Activated CD8-positive, alpha-beta memory T cell treated with anti-CD3 and anti-CD28 coated beads for 1 hour (primary cell): ENCODE measurements around the gene ACTN4.
"Not testable (repeated sequence)": the region's sequence is repeated elsewhere in the genome, so short reads cannot be mapped to it uniquely, and the experiment has no call there.

Experiments
- DNase-seq, 2 donors: peaks; one replicate each; pipeline ENCODE4 v3.0.0-alpha.2; 2020; ENCODE audit warnings: low read depth in 1 of 2; ENCODE audit errors: extremely low read depth in 1 of 2

ACTN4 gene

DNA sequence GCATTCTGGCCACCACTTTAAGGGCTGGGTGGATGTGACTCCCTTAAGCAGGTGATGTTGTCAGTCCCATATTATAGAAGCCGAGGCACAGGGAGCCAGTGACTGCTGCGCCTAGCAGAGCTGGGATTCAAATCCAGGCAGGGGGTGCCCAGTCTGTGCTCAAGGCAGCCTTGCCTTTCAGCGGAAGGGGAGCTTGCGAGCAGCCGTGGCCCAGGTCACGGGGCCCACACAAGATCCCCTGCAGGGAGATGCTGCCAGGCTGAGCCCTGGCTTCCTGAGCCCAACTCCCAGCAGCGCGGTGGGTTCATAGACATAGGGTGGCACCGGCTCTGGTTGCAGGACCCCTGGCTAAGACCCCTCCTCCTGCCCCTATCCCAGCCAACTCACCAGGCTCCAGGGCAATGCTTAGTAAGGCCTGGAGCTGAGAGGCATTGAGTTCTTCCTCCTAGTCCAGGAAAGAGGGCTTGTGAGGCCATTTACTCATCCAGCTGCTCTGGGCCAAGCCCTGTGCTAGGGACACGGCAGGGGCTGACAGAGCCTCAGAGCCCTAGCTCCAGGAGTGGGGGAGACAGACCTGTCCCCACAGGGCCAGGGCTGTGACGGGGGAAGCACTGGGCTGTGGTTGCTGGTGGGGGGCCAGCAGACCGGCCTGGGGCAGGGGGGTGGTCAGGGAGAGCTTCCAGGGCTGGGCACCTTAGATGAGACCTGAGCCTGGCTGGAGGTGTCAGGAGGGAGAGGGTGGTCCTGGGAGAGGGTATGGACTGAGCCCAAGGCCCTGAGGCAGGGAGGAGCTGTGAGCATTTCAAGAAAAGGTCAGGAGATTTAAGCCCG, 87.2 kb downstream of the ACTN4 start:
- no peak for DNase-seq

DNA sequence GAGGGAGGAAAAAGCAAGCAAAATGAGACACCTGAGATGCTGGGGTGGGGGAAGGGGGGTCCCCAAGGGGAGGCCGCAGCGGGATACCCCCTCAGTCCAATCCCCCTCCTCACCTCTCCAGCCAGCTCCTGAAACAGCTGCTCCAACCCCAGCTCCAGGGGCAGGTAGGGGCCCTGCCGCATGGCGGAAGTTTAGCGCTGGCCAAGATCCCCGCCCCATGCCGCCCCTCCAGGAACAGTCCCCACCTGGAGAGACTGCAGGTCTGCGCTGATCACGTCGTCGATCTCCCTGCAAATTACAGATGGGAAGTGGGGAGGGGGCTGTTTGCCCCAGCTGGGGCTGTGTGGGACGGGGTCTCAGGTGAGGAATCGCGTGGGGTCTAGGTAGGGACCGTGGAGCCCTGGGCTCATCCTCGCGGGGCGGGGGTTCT, 87.8 kb downstream of the ACTN4 start:
- DNase-seq = no peak

DNA sequence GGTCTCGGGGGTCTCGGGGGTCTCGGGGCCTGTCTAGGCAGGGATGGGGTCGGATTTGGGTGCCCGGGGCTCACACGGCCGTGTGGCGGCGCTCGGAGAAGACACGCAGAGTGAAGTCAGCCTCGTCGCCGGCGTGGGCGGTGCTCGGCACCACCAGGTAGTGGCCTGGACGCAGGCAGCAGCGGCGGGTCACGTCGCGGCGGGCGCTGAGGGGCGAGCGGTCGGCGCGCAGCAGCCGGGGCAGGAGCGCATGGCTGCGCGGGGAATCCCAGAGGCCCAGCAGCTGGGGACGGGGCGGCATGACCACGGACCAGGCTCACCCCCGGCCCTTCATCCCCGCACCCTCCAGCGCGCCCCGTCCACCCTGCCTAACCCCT, 88.6 kb downstream of the ACTN4 start:
- peak; percentile 25 to 39 for DNase-seq

DNA sequence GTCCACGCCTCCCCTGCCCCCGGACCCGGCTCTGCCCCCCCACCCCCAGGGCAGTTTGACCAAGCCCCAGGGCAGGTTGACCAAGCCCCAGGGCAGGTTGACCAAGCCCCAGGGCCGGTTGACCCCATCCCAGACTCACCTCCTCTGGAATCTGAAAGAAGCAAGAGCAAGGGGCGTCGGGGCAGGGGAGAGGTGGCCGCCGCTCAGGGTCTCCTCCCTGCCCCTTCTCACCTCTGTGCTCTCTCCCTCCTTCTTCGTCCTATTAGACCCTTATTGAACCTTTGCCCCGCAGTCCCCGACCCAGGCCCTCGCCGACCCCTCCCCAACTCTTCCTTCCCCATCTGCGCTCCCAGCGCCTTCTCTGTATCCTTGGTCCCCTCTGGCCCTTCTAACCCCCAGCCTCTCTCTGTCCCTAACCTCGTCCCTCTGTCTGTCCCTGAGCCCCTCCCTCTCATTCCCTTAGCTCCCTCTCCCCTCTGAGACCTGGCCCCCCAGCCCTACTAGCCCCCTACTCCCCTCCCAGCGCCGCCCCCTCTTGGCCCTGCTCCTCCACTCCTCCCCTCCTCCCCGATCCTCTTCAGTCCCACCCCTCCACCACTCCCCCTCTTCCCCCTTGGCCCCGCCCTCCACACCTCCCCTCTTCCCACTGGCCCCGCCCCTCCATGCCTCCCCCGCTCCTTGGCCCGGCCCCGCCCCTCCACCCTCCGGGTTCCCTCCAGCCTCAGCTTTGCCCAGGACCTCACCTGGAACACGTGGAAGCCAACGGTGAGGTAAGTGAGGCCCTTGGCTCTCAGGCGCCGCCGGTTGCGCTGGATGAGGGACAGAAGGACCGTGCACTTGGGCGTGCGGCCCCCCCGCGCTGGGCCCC, 89.2 kb downstream of the ACTN4 start:
- DNase-seq = peak; percentile 38 to 47

DNA sequence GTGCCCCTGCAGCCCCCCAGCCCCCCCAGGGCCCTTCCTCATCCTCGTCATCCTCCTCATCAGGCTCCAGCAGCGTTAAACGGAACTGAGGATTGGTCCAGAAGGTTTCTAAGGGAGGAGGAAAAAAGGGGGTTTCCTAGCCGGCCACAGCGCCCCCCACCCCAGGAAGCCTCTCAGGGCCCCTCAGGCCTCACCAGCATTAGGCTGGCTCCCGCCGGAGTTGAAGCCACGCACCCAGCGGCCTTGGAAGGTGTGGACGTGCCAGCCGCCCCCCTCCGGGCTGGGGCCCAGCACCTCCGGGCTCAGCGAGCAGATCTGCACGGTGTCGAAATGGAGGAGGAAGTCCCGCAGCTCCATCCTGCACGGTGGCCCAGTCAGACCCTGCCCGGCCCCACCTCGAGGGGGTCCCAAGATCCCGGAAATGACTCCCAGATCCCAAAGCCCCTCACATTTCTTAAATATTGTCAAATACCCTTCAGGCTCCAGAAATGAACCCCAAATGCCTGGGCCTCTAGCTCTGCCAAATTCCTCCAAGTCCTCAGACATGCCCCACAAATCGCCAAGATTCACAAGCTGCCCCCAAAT, 89.9 kb downstream of the ACTN4 start:
- no peak for DNase-seq

DNA sequence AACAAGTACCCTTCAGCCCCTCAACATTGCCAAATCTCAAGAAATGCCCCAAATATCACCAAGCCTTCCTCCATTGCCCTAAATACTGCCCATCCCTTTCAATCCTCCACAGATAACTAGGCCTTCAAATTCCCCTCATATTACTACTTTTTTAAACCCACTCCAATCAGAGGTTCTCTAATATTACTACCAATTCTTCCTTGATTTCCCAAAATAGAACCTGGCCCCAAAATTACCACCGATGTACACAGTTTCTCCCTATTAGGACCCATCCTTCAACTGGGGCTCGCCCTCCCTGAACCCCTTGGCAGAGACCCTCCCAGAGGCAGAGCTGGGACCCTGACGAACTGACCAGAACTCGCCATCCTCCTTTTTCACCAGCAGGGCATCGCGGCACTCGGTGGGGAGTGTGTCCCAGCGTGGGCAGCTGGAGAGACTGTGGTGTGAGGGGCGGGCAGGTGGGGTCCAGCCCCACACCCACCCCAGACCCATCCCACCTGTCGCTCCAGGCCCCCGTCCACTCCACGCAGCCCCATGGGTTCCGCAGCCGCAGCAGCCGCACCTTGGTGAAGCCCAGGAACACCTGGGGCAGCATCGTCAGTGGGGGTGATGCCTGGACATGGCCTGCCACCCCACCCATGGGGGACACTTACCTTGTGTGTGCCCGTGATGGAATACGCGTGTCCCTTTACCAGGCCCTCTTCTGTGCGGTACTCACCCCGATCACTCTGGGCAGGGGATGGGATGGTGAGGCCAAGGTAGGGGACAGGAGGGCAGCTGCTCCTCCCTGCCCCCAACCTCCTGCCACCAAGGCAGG, 90.7 kb downstream of the ACTN4 start:
- no peak for DNase-seq

DNA sequence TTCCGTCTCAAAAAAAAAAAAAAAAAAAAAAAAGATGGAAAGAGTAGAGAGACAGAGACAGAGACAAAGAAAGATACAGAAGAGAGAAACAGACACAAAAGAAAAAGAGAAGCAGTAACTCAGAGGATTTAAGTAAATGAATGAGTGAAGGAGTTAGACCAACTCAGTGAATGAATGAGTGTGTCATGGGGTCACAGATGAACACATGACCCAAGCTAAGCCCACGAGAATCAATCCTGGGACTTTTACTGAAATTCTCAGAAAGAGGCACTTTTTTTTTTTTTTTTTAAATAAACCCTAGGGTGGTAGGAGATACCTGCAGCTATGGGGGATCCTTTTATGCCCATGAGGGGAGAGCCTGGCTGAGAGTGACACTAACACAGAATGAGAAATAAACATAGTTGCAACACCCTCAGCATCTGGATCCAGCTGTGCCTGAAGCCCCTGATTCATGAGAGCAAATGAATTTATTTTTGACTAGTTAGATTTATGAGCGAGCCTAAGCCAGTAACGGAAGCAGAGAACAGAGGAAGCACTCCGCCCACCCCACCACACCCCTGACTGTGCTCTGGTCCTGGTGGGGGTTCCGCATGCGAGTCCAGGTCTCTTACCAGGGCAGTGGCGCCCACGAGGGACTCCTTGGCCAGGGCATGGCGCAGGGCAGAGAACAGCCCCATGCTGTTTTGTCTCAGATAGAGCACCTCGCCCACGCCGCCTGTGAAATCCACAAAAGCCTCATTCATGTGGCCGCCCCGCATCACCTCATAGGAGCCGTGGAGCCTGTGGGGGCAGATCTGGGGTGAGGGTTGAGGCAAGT, 92.2 kb downstream of the ACTN4 start:
- DNase-seq = no peak

DNA sequence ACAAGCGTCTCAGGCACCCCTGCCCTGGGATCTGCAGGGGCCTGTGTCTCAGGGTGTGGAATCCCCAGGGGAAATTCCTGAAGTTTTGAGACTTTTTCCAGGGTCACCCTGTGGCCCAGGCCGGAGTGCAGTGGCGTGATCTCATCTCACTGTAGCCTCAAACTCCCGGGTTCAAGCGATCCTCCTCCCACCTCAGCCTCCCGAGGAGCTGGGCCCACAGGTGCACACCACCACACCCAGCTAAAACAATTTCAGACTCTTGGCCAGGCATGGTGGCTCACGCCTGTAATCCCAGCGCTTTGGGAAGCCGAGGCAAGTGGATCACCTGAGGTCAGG, 92.8 kb downstream of the ACTN4 start:
- DNase-seq = no peak

DNA sequence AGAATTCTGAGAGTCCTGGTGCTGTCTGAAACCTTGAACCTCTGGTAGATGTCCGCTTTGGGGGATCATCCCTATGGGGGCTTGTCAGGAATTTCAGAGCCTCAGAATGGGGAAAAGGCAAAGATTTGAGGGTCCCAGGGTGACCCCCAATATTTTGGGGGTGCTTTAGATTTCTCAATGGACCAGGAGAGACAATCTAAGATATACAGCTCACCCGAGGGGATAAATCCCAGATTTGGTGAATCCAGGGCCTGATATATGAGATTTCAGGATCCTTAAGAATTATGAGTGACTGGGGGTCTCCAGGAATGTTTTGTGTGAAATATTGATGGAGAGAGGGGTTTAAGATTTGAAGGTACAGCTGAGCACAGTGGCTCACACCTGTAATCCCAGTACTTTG, 93.5 kb downstream of the ACTN4 start:
- DNase-seq = no peak

DNA sequence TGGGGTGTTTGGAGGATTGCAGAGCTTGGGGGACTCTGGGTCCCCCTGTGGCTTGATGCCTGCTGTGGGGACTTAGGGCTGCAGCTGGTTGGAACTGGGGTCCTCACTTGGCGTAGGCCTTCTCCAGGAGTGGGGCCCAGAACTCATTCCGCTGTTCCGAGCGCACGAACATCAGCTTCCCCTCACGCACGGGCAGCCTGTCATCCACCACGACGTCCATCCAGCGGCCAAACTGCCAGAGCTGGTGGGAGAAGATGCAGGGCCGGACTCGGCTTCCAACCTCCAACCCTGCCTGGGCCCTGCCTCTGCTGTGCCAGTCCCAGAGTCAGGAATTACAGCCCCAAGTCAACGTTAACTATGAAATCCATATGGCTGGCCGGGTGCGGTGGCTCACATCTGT, 94.2 kb downstream of the ACTN4 start:
- no peak for DNase-seq

DNA sequence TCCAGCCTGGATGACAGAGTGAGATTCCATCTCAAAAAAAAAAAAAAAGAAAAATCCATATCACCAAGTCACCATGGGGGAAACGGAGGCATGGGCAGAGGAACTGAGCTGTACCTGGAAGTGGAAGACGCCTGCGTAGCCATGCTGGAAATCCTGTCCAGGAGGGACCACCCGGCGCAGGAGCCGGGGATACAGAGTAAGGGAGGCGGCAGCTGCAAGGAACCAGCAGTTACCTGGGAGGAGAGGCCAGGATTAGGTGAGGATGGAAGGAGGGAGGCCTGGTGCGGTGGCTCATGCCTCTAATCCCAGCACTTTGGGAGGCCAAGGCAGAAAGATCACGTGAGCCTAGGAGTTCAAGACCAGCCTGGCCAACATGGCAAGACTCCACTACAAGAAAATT, 94.8 kb downstream of the ACTN4 start:
- DNase-seq = no peak

DNA sequence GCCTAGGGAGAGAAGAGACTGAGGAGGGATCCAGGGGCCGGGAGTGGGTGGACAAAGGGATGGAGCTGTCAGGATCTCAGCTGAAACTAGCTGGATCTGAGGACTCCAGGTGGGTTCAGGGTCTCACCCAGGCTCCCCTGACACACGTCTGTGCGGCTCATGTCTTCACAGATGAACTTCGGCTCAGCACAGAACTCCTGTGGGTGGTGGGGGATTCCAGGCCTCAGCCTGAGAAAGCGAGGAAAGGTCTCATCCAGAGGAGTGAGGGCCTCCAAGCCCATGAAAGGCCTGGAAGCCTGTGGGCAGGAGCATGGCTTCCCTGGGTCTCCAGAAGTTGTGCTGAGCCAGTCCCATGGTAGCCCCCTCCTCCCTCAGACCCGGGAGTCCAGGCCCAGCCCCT, 95.5 kb downstream of the ACTN4 start:
- no peak for DNase-seq

DNA sequence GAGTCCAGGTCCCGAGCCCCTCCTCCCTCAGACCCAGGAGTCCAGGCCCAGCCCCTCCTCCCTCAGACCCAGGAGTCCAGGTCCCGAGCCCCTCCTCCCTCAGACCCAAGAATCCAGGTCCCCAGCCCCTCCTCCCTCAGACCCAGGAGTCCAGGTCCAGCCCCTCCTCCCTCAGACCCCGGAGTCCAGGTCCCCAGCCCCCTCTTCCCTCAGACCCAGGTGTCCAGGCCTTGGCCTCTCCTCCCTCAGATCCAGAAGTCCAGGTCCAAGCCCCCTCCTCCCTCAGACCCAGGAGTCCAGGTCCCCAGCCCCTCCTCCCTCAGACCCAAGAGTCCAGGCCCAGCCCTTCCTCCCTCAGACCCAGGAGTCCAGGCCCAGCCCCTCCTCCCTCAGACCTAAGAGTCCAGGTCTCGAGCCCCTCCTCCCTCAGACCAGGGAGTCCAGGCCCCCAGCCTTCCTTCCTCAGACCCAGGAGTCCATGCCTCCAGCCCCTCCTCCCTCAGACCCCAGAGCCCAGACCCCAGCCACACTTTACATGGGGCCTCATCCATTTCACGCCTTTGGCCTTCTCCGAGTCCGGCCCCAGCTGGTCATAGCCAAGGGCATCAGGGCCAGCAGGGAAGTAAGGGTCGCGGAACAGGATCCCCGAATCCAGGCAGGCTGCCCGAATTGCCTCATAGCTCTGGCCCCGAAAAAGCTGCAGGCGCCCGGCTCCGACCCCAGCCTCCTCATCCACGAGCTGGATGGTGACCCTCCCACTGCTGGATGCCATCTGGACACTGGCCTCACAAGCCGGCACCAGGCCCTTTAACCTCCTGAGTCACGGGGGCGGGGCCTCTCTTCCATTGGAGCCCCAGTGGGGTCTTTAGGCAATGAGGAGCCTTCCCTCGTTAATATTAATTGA, 96.2 kb downstream of the ACTN4 start:
- no peak for DNase-seq

DNA sequence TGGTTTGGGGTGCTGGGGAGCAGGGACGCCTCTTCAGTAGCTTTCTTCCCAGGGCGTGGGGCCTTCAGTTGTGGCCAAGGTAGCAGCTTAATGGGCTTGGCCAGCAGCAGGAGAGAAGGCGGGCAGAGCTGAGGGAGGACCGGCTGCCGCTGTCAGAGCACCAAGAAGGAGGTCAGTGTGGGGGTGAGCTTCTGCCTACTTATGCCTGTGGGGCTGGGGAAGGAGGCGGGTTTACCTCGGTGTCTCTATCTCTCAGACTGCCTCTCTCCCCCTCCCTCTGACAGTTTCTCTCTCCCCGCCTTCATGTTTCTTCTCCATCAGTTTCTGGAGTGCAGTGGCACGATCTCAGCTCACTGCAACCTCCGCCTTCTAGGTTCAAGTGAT, 96.8 kb downstream of the ACTN4 start, which contains the start of gene CAPN12:
Gene CAPN12 (minus strand): TSS at position 177 of the 384 bp plus-strand sequence. CDS start 309 bp downstream, outside the sequence.
- no peak for DNase-seq

DNA sequence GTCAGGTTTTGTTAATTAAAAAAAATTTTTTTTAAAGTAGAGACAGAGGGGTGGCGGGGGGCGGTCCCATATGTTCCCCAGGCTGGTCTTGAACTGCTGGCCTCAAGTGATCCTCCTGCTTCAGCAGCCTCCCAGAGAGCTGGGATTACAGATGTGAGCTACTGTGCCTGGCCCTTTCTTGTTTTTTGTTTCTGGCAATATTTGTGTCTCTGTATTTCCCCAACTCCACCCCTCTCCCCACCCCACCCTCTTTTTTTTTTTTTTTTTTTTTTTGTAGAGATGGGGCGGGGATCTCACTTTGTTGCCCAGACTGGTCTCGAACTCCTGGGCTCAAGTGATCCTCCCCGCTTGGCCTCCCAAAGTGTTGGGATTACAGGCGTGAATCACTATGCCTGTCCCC, 97.4 kb downstream of the ACTN4 start:
- DNase-seq = no peak

DNA sequence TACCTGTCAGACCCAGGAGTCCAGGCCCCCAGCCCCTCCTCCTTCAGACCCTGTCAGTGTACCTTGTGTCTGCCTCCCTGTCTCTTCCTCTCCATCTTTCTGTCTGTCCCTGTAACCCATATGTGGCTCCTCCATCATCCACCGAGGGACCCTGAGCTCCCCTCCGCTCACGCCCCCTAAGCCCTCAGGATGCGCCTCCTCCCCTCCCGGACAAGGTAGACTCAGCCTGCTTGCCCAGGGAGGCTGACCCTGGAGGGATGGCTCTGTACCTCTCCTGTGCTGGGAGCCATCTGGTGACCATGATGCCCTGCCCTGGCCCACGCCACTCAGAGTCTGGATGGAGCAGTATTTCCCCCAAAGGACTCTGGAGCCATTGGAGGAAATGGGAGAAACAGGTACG, 97.9 kb downstream of the ACTN4 start:
- DNase-seq = no peak

DNA sequence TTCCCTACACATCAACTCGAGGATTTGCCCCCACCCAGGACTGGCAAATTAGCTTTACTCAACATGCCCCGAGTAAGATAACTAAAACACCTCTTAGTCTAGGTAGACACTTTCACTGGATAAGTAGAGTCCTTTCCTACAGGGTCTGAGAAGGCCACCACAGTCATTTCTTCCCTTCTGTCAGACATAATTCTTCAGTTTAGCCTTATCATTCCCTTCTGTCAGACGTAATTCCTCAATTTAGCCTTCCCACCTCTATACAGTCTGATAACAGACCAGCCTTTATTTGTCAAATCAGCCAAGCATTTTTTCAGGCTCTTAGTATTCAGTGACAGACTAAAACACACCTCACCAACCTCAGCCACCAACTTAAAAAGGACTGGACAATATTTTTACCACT, 106.3 kb downstream of the ACTN4 start:
- not testable (repeated sequence) for DNase-seq

DNA sequence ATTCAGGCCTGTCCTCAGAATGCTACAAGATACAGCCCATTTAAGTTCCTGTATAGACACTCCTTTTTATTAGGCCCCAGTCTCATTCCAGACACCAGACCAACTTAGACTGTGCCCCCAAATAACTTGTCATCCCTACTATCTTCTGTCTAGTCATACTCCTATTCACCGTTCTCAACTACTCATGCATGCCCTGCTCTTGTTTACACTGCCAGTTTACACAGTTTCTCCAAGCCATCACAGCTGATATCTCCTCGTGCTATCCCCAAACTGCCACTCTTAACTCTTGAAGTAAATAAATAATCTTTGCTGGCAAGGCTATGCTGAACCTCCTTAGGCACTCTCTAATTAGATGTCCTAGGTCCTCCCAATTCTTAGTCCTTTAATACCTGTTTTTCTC, 106.7 kb downstream of the ACTN4 start:
- not testable (repeated sequence) for DNase-seq

DNA sequence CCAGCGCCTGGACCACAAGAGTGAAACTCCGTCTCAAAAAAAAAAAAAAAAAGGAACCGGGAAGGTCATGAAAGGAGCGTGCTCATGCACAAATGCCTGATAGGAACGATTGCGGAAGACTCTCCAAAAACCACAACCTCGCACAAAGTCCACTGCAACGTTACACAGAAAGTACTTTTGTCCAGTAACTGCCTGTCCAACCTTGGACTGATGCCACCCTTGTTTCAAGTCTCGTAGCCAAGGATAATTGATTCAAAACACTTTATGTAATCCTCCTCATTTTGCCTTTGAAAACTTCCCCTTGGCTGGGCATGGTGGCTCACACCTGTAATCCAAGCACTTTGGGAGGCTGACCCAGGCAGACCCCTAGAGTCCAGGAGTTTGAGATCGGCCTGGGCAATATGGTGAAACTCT, 112.1 kb downstream of the ACTN4 start:
- no peak for DNase-seq
